CD8-positive, alpha-beta memory T cell (primary cell): ENCODE data around the gene YWHAE. TPM values are rescaled to one million over a fixed set of nuclear protein-coding genes. Genes with fewer than 3 reads are reported as not detected.
A peak's percentile ranks its signal among the peaks of the same experiment; 100 is the strongest.
"Not testable (repeated sequence)": the region's sequence is repeated elsewhere in the genome, so short reads cannot be mapped to it uniquely, and the experiment has no call there.

Experiments
- CTCF ChIA-PET: fragments of 350-600 bp; sonication (Branson Sonifier 250); formaldehyde crosslinking; loops from one replicate; lab custom pipeline; 2021; ENCODE audit warnings: antibody characterized with exemption; lab: Charles Lee
- POLR2A ChIA-PET: fragments of 350-600 bp; sonication (Branson Sonifier 250); formaldehyde crosslinking; loops from one replicate; lab custom pipeline; 2021; ENCODE audit warnings: antibody characterized with exemption; lab: Charles Lee
- DNase-seq, 5 donors: peaks; one replicate each; pipeline versions ENCODE4 v3.0.0 to v3.0.0-alpha.2; 2020 to 2022; ENCODE audit warnings: mixed read lengths in 1 of 5
- H3K27ac ChIP-seq: one replicate; pipeline ENCODE4 v1.7.0; 2013; ENCODE audit warnings: low read depth, mild to moderate bottlenecking, low read length, moderate library complexity
- H3K27me3 ChIP-seq: 2 replicates; pipeline ENCODE4 v1.7.0; 2013; ENCODE audit warnings: low read length, mild to moderate bottlenecking; ENCODE audit not compliant: insufficient read depth, poor library complexity, severe bottlenecking
- H3K36me3 ChIP-seq: 2 replicates; pipeline ENCODE4 v1.7.0; 2013; ENCODE audit warnings: mild to moderate bottlenecking, low read length, moderate library complexity; ENCODE audit not compliant: insufficient read depth
- H3K4me1 ChIP-seq: 2 replicates; pipeline ENCODE4 v1.7.0; 2013; ENCODE audit warnings: mild to moderate bottlenecking, low read length, moderate library complexity; ENCODE audit not compliant: insufficient read depth
- H3K4me3 ChIP-seq: 2 replicates; pipeline ENCODE4 v1.7.0; 2013; ENCODE audit warnings: mild to moderate bottlenecking, low read length
- H3K9me3 ChIP-seq: 2 replicates; pipeline ENCODE4 v1.7.0; 2013; ENCODE audit warnings: mild to moderate bottlenecking, low read length
- H3K27ac Mint-ChIP-seq, 8 donors: one replicate each; pipeline ENCODE4 v1.8.0; 2020 to 2021; ENCODE audit warnings: mixed read lengths in 8 of 8, mild to moderate bottlenecking in 6 of 8, inconsistent platforms in 3 of 8, moderate library complexity in 3 of 8
- H3K27me3 Mint-ChIP-seq, 2 donors: one replicate each; pipeline ENCODE4 v1.8.0; 2020 to 2021; ENCODE audit warnings: mixed read lengths in 2 of 2, mild to moderate bottlenecking in 1 of 2, moderate library complexity in 1 of 2
- H3K36me3 Mint-ChIP-seq, 3 donors: one replicate each; pipeline ENCODE4 v1.8.0; 2020 to 2021; ENCODE audit warnings: mixed read lengths in 3 of 3, inconsistent platforms in 1 of 3, mild to moderate bottlenecking in 1 of 3
- H3K4me1 Mint-ChIP-seq, 3 donors: one replicate each; pipeline ENCODE4 v1.8.0; 2020 to 2021; ENCODE audit warnings: mixed read lengths in 3 of 3, inconsistent platforms in 1 of 3, mild to moderate bottlenecking in 1 of 3
- H3K4me3 Mint-ChIP-seq, 7 donors: one replicate each; pipeline ENCODE4 v1.8.0; 2020 to 2021; ENCODE audit warnings: mixed read lengths in 7 of 7, mild to moderate bottlenecking in 6 of 7, moderate library complexity in 4 of 7, inconsistent platforms in 2 of 7
- H3K9me3 Mint-ChIP-seq, 5 donors: one replicate each; pipeline ENCODE4 v1.8.0; 2020 to 2022; ENCODE audit warnings: mixed read lengths in 5 of 5, mild to moderate bottlenecking in 3 of 5, moderate library complexity in 2 of 5, inconsistent platforms in 1 of 5
- polyA plus RNA-seq: library from polyadenylated mRNA; unstranded; fragments of 300-500 nt; fragmentation: Illumina TruSeq; gene quantifications from one replicate; pipeline ENCODE4 v1.2.3, GENCODE V29; 2021
- total RNA-seq, 2 experiments: library from RNA; stranded (reverse); gene quantifications; one replicate each; pipeline ENCODE4 v1.2.3, GENCODE V29; 2021

Gene YWHAE
- total and polyA plus RNA-seq, 3 experiments from 2014 or later = 44.0 to 596 (median 579) TPM

- peak in 1 of 5 donors; percentile 15 for DNase-seq
- Histone ChIP-seq H3K4me1 (peaks cover 89% of the 10 kb centered on the region), H3K27ac (no peak overlapping the region), H3K9me3 (no peaks in the 10 kb centered on the region), H3K27me3 (no peaks in the 10 kb centered on the region), H3K36me3 (no peaks in the 10 kb centered on the region), H3K4me3 (no peak overlapping the region)
- H3K4me1 Mint-ChIP-seq = peaks cover 68 to 81% (median 76%) of the 10 kb centered on the region in 3 donors
- H3K27ac Mint-ChIP-seq = peak overlapping the region in 7 of 8 donors; percentile 55 to 87 (median 81)
- H3K27me3 Mint-ChIP-seq = peaks cover 0 to 2% of the 10 kb centered on the region in 2 donors
- no peaks in the 10 kb centered on the region for H3K9me3 Mint-ChIP-seq
- peaks cover 0 to 22% (median 2%) of the 10 kb centered on the region in 3 donors for H3K36me3 Mint-ChIP-seq
- CTCF ChIA-PET = interaction anchor here (1.1 to 3.2 kb wide), 5 partner anchors 9 to 137 kb away, joined by 3 to 19 read pairs (median 7); partner anchors contain the start of gene INPP5K
- peak overlapping the region in 6 of 7 donors; percentile 35 to 70 (median 58) for H3K4me3 Mint-ChIP-seq
- POLR2A ChIA-PET = interaction anchor here (0.7 kb wide), 1 partner anchor 10 kb away, joined by 3 read pairs; no protein-coding TSS in a partner anchor
Observed at GRCh38 chr17:1379208-1379929, 20.7 kb downstream of the YWHAE start.

GRCh38 chr17:1378476-1378860 is 21.6 kb downstream of the YWHAE start:
- peaks cover 92% of the 10 kb centered on the region for H3K4me1 ChIP-seq
- H3K9me3 ChIP-seq, DNase-seq, H3K27me3 ChIP-seq, POLR2A ChIA-PET, H3K36me3 ChIP-seq, H3K27ac ChIP-seq, H3K9me3 Mint-ChIP-seq, H3K4me3 ChIP-seq, H3K27me3 Mint-ChIP-seq: not testable (repeated sequence)
- CTCF ChIA-PET = interaction anchor here (1.3 to 3.2 kb wide), 3 partner anchors 13 to 137 kb away, joined by 4 to 19 read pairs (median 9); partner anchors contain the start of gene INPP5K
- peak overlapping the region in 6 of 8 donors; percentile 29 to 87 (median 50) for H3K27ac Mint-ChIP-seq
- peaks cover 75 to 86% (median 83%) of the 10 kb centered on the region in 3 donors for H3K4me1 Mint-ChIP-seq
- peak overlapping the region in 4 of 7 donors; percentile 14 to 61 (median 29) for H3K4me3 Mint-ChIP-seq
- peaks cover 0 to 27% (median 3%) of the 10 kb centered on the region in 3 donors for H3K36me3 Mint-ChIP-seq

GRCh38 chr17:1377334-1377733 is 22.7 kb downstream of the YWHAE start:
- ChIA-PET POLR2A (interaction anchor here (1.3 kb wide), 2 partner anchors 10 to 23 kb away, joined by 4 to 5 read pairs; partner anchors contain the start of gene YWHAE), CTCF (interaction anchor here (1.0 to 2.3 kb wide), 3 partner anchors 12 to 21 kb away, joined by 3 to 14 read pairs (median 3); no protein-coding TSS in a partner anchor)
- peaks cover 80 to 94% (median 92%) of the 10 kb centered on the region in 3 donors for H3K4me1 Mint-ChIP-seq
- H3K9me3 ChIP-seq = no peaks in the 10 kb centered on the region
- H3K36me3 Mint-ChIP-seq = peaks cover 0 to 32% (median 3%) of the 10 kb centered on the region in 3 donors
- H3K36me3 ChIP-seq = no peaks in the 10 kb centered on the region
- no peak overlapping the region for H3K27ac ChIP-seq
- H3K27me3 ChIP-seq = no peaks in the 10 kb centered on the region
- no peak overlapping the region for H3K4me3 ChIP-seq
- peaks cover 0 to 3% of the 10 kb centered on the region in 2 donors for H3K27me3 Mint-ChIP-seq
- peaks cover 87% of the 10 kb centered on the region for H3K4me1 ChIP-seq
- H3K9me3 Mint-ChIP-seq = no peaks in the 10 kb centered on the region
- H3K27ac Mint-ChIP-seq = peak overlapping the region; percentile 39 to 91 (median 75)
- peak in 1 of 5 donors; percentile 23 for DNase-seq
- peak overlapping the region in 6 of 7 donors; percentile 13 to 71 (median 41) for H3K4me3 Mint-ChIP-seq

GRCh38 chr17:1376061-1376460 is 24.0 kb downstream of the YWHAE start:
- no peak overlapping the region for H3K27ac ChIP-seq
- H3K9me3 ChIP-seq = no peaks in the 10 kb centered on the region
- Mint-ChIP-seq H3K4me3 (peak overlapping the region in 6 of 7 donors; percentile 13 to 73 (median 68)), H3K27me3 (peaks cover 0 to 3% of the 10 kb centered on the region in 2 donors), H3K4me1 (peaks cover 78 to 95% (median 89%) of the 10 kb centered on the region in 3 donors), H3K36me3 (peaks cover 0 to 34% (median 3%) of the 10 kb centered on the region in 3 donors), H3K27ac (peak overlapping the region; percentile 30 to 95 (median 84)), H3K9me3 (no peaks in the 10 kb centered on the region)
- H3K4me3 ChIP-seq = no peak overlapping the region
- POLR2A ChIA-PET = interaction anchor here (0.6 to 1.3 kb wide), 4 partner anchors 9 to 178 kb away, joined by 3 to 9 read pairs (median 4); partner anchors contain the start of genes CRK and YWHAE
- no peaks in the 10 kb centered on the region for H3K36me3 ChIP-seq
- CTCF ChIA-PET = interaction anchor here (2.3 kb wide), 1 partner anchor 11 kb away, joined by 14 read pairs; no protein-coding TSS in a partner anchor
- DNase-seq = no peak
- no peaks in the 10 kb centered on the region for H3K27me3 ChIP-seq
- H3K4me1 ChIP-seq = peaks cover 85% of the 10 kb centered on the region

- H3K27me3 ChIP-seq = no peaks in the 10 kb centered on the region
- POLR2A ChIA-PET = interaction anchor here (0.6 to 1.0 kb wide), 3 partner anchors 21 to 178 kb away, joined by 3 to 9 read pairs (median 3); partner anchors contain the start of gene CRK
- peak overlapping the region; percentile 5 for H3K4me3 ChIP-seq
- peaks cover 85% of the 10 kb centered on the region for H3K4me1 ChIP-seq
- no peaks in the 10 kb centered on the region for H3K9me3 ChIP-seq
- Mint-ChIP-seq H3K27me3 (peaks cover 0 to 3% of the 10 kb centered on the region in 2 donors), H3K4me3 (peak overlapping the region in 6 of 7 donors; percentile 1 to 73 (median 70)), H3K9me3 (no peaks in the 10 kb centered on the region), H3K4me1 (peaks cover 76 to 94% (median 88%) of the 10 kb centered on the region in 3 donors), H3K27ac (peak overlapping the region; percentile 12 to 95 (median 84)), H3K36me3 (peaks cover 0 to 37% (median 3%) of the 10 kb centered on the region in 3 donors)
- no peak overlapping the region for H3K27ac ChIP-seq
- H3K36me3 ChIP-seq = no peaks in the 10 kb centered on the region
- DNase-seq = peak in 2 of 5 donors; percentile 28 to 47
- CTCF ChIA-PET = no interaction called here
Observed at GRCh38 chr17:1375615-1376014, 24.4 kb downstream of the YWHAE start.

- peaks cover 69 to 87% (median 81%) of the 10 kb centered on the region in 3 donors for H3K4me1 Mint-ChIP-seq
- ChIA-PET POLR2A (interaction anchor here (0.8 kb wide), 1 partner anchor 9 kb away, joined by 3 read pairs; no protein-coding TSS in a partner anchor), CTCF (no interaction called here)
- H3K9me3 ChIP-seq = no peaks in the 10 kb centered on the region
- no peak overlapping the region for H3K27ac ChIP-seq
- H3K27me3 ChIP-seq = no peaks in the 10 kb centered on the region
- H3K27ac Mint-ChIP-seq = peak overlapping the region; percentile 55 to 95 (median 82)
- no peaks in the 10 kb centered on the region for H3K36me3 ChIP-seq
- peaks cover 0 to 36% (median 3%) of the 10 kb centered on the region in 3 donors for H3K36me3 Mint-ChIP-seq
- H3K4me3 Mint-ChIP-seq = peak overlapping the region; percentile 9 to 83 (median 72)
- peaks cover 78% of the 10 kb centered on the region for H3K4me1 ChIP-seq
- H3K9me3 Mint-ChIP-seq = no peaks in the 10 kb centered on the region
- peak overlapping the region; percentile 5 for H3K4me3 ChIP-seq
- peak in 2 of 5 donors; percentile 16 to 30 for DNase-seq
- H3K27me3 Mint-ChIP-seq = peaks cover 0 to 3% of the 10 kb centered on the region in 2 donors
Observed at GRCh38 chr17:1374431-1375177, 25.4 kb downstream of the YWHAE start.

GRCh38 chr17:1373707-1374237 is 26.2 kb downstream of the YWHAE start:
- H3K9me3 Mint-ChIP-seq = no peaks in the 10 kb centered on the region
- Histone ChIP-seq H3K9me3 (no peaks in the 10 kb centered on the region), H3K4me1 (peaks cover 77% of the 10 kb centered on the region), H3K27ac (no peak overlapping the region), H3K36me3 (no peaks in the 10 kb centered on the region), H3K27me3 (no peaks in the 10 kb centered on the region), H3K4me3 (no peak overlapping the region)
- DNase-seq = no peak
- peaks cover 65 to 85% (median 80%) of the 10 kb centered on the region in 3 donors for H3K4me1 Mint-ChIP-seq
- H3K36me3 Mint-ChIP-seq = peaks cover 0 to 39% (median 3%) of the 10 kb centered on the region in 3 donors
- peak overlapping the region in 2 of 8 donors; percentile 73 to 81 for H3K27ac Mint-ChIP-seq
- CTCF ChIA-PET = no interaction called here
- POLR2A ChIA-PET = no interaction called here
- H3K4me3 Mint-ChIP-seq = peak overlapping the region in 5 of 7 donors; percentile 12 to 76 (median 69)
- H3K27me3 Mint-ChIP-seq = peaks cover 0 to 1% of the 10 kb centered on the region in 2 donors
